HG02973 (cell line): ENCODE measurements around the gene LILRA2.
A peak's percentile ranks its signal among the peaks of the same experiment; 100 is the strongest.
"Not testable (repeated sequence)": the region's sequence is repeated elsewhere in the genome, so short reads cannot be mapped to it uniquely, and the experiment has no call there.

Experiments
- ATAC-seq: cut with Tn5 transposase; IDR thresholded peaks from one replicate; pipeline ENCODE4 v1.9.1; 2021; ENCODE audit warnings: moderate library complexity; ENCODE audit not compliant: unreplicated experiment

Gene LILRA2

DNA sequence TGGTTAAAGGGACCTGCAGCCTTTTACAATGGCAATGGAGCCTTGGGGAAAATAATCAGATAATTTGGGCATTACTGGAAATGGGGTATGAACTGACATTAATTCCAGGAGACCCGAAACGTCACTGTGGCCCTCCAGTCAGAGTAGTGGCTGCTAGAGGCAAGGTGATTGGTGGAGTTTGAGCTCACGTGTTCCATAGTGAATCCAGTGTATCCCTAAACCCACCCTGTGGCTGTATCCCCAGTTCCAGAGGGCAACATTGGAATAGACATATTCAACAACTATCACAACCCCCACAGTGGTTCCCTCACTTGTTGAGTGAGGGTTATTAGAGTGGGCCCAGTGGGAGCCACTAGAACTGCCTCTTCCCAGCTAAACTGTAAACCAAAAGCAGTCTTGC, 3.3 kb upstream of the LILRA2 start:
- ATAC-seq, result no peak

DNA sequence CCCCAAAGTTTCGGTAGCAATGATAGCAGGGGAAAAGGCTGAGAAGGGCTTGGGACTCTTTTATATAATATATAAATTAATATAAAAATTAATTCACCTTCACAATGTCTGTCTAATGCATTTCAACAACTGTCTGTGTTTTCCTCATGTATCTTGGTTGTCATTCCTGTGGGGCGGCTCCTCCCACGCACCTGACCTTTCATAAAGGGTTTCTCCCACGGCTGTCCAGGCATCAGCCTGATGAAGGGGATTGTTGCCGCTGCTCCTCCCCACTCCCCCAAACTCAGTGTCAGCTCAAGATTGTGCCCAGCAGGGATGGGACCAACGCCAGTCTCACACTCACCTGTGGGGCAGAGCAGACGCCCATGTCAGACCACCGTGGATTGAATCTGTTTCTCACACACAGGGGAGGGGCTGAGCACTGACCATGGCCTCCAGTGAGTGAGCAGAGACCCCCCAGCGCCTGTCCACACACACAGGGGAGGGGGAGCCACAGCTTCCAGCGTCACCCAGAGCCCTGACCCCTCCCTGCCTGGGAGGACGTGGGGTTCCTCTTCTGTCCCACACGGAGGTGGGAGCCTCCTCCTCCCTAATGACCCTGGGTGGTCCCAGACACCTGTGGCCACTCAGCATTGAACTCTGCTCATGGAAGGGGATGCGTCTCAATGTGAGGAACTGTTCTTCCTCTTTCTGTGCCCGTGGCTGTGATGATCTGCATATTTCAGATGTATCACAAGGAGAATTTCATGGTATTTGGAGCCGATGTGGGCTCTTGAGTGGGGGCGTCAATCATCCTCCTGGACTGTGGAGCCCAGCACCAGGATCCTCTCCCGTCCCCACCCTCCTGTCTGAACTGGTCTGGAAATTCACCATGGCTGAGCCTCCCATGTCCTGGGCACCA, 1.6 kb upstream of the LILRA2 start:
- not testable (repeated sequence) for ATAC-seq

GRCh38 chr19:54572696-54573311, 786 bp upstream of the LILRA2 start:
- no peak for ATAC-seq

DNA sequence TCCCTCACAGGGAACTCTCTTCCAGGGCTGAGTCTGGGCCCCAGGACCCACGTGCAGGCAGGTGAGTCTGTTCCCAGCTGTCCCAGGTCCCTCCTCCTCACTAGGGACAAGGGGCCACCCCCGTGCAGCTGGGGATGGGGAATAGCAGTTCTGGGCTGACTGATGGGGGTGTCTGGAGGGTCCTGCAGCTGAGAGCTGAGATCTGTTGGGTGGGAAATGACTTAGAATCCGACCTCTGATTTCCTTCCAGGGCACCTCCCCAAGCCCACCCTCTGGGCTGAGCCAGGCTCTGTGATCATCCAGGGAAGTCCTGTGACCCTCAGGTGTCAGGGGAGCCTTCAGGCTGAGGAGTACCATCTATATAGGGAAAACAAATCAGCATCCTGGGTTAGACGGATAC, 461 bp downstream of the LILRA2 start:
- ATAC-seq, result no peak

DNA sequence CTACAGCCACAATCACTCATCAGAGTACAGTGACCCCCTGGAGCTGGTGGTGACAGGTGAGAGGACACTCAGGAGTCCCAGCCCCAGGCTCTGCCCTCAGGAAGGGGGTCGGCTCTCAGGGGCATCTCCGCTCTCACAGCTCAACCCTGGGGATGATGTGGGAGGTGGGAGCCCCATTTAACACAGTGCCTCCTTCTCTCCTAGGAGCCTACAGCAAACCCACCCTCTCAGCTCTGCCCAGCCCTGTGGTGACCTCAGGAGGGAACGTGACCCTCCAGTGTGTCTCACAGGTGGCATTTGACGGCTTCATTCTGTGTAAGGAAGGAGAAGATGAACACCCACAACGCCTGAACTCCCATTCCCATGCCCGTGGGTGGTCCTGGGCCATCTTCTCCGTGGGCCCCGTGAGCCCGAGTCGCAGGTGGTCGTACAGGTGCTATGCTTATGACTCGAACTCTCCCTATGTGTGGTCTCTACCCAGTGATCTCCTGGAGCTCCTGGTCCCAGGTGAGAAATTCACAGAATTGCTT, 1.0 kb downstream of the LILRA2 start:
- no peak for ATAC-seq

DNA sequence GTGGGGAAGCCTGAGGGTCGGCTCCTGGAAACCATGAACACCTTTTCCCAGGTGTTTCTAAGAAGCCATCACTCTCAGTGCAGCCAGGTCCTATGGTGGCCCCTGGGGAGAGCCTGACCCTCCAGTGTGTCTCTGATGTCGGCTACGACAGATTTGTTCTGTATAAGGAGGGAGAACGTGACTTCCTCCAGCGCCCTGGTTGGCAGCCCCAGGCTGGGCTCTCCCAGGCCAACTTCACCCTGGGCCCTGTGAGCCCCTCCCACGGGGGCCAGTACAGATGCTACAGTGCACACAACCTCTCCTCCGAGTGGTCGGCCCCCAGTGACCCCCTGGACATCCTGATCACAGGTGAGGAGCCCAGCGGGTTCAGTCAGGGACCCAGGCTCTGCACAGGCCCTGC, 1.6 kb downstream of the LILRA2 start:
- not testable (repeated sequence) for ATAC-seq

DNA sequence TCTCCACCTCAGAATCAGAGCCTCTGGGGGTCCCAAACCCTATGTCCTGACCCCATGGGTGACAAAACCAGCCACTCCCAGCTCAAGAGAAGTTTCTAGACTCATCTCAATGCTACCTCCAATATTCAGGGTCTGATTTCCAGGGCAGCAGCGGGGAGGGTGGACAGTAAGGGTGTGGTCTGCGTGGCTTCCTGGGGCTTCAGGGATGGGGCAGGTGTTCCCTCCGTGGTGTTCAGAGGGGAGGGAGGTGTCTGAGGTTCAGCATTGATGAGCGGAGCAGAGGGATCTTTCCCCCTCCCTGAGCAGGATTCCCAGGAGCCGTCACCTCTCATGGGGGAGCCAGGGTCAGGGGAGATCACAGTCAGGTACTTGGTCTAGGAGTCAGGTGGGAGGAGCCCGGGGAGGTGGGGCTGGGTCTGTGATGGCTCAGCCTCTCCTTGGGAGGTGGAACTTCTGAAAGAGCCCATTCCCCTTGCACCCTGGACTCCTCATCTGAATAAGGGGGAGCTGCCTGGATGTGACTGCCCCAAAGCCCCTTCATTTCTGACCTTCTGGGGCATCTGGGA, 2.9 kb downstream of the LILRA2 start:
- no peak for ATAC-seq

DNA sequence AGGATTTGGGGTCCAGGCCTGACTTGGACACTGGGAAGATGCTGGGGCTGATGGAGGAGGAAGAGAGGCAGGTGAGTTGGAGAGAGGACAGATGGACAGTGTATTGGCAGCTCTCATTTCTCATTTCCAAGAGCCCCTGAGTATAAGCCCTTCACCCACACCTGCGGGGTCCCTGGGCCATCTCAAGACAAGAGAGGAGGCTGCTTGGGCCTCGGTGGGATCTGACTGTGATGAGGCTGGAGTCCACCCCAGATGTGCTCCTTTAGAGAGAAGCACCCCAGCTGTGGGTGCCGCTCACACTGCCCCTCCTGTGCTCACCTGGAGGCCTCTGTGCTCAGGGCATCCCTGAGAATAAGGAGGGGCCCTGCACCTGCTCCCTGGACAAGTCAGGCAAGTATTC, 3.7 kb downstream of the LILRA2 start:
- ATAC-seq, result no peak

DNA sequence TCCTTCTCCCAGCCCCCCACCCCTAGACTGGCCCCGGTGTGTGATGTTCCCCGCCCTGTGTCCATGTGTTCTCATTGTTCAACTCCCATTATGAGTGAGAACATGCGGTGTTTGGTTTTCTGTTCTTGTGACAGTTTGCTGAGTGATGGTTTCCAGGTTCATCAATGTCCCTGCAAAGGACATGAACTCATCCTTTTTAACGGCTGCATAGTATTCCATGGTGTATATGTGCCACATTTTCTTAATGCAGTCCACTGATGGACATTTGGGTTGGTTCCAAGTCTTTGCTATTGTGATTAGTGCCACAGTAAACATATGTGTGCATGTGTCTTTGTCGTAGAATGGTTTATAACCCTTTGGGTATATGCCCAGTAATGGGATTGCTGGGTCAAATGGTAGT, 4.7 kb downstream of the LILRA2 start:
- ATAC-seq, result not testable (repeated sequence)

DNA sequence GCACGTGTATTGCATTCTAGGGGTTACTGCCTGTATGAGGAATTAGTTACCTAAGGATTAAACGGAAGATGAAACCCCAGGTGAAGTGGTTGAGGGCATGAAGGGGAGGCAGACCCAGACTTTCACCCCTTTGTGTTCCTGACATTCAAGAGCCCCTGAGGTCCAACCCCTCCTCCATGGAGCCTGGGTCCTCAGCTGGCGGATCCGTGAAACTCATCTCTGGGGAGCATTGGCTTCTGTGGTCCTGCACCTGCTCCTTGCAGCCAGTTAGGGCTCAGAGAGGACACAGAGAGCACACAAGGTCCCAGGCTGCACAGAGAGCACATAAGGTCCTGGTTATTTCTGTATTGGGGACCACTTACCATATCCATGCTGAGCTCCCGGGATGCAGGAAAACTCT, 12.8 kb downstream of the LILRA2 start:
- ATAC-seq, result no peak

- no peak for ATAC-seq
Observed at GRCh38 chr19:54587026-54587425, 13.4 kb downstream of the LILRA2 start.

DNA sequence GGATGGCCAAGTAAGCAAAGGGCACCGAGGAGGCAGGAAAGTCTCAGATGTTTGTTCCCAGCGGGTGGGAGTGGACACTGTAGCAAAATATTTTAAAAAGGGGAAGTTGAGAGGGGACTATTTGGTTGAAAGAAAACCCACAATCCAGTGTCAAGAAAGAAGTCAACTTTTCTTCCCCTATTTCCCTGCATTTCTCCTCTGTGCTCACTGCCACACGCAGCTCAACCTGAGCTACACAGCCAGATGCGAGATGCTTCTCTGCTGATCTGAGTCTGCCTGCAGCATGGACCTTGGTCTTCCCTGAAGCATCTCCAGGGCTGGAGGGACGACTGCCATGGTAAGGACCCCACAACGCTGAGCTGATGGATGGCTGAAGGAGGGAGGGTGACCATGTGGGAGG, 19.9 kb downstream of the LILRA2 start, which contains the start of gene LILRA1:
TSS of gene LILRA1 (plus strand) at position 188 of the 400 bp plus-strand sequence. CDS start 613 bp downstream, outside the sequence.
- not testable (repeated sequence) for ATAC-seq

- ATAC-seq, result not testable (repeated sequence)
Observed at GRCh38 chr19:54593931-54594626, 20.5 kb downstream of the LILRA2 start.

DNA sequence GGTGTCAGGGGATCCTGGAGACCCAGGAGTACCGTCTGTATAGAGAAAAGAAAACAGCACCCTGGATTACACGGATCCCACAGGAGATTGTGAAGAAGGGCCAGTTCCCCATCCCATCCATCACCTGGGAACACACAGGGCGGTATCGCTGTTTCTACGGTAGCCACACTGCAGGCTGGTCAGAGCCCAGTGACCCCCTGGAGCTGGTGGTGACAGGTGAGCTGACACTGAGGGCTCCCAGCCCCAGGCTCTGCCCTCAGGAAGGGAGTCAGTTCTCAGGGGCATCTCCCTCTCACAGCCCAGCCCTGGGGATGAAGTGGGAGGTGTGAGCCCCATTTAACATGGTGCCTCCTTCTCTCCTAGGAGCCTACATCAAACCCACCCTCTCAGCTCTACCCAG, 21.1 kb downstream of the LILRA2 start:
- ATAC-seq, result no peak

DNA sequence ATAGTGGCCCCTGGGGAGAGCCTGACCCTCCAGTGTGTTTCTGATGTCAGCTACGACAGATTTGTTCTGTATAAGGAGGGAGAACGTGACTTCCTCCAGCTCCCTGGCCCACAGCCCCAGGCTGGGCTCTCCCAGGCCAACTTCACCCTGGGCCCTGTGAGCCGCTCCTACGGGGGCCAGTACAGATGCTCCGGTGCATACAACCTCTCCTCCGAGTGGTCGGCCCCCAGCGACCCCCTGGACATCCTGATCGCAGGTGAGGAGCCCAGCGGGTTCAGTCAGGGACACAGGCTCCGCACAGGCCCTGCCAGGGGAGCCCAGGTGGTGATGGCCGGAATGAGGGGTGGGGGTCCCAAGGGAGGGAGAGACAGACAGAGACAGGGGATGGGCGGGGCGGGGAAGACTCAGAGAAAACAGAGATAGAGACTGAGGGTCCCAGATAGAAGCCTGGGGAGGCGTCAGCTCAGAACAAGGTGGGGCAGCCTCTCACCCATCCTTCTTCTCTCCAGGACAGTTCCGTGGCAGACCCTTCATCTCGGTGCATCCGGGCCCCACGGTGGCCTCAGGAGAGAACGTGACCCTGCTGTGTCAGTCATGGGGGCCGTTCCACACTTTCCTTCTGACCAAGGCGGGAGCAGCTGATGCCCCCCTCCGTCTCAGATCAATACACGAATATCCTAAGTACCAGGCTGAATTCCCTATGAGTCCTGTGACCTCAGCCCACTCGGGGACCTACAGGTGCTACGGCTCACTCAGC, 22.3 kb downstream of the LILRA2 start:
- ATAC-seq, result not testable (repeated sequence)

DNA sequence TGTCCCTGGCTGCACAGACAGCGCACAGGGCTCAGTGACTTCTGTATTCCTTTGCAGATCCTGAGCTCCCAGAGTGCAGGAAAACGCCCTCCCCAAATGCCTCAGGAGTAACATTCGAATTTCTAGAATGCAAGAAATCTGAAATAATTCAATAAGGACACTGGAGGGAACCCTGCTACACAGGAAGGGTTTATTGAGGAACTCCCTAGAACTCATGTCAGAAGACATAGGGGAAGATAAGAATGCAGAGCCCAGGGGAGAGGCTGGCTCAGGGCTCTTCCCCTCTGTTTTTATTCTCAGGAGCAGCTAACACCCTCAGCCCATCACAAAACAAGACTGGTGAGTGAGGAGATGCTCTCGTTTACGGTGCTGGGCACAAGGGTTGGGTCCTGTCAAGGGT, 26.6 kb downstream of the LILRA2 start:
- no peak for ATAC-seq

DNA sequence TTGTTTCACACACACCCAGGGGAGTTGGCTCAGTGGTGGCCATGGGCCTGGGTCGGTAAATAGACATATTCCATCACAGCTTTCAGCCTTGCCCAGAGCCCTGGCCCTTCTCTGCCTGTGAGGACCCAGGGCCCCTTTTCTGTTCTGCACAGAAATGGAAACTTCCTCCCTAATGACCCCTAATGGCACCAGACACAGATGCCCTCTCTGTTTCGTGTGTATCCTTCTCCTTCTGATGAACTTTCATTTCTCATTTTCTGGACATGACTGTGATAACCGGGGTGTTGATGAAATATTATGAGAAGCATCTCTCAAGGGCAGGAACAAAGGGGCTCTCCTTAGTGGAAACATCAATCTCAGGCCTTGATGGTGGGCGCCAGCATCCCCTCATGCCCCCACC, 32.6 kb downstream of the LILRA2 start:
- ATAC-seq, result no peak

GRCh38 chr19:54606891-54607784, 33.5 kb downstream of the LILRA2 start:
- ATAC-seq, result peak; percentile 53

DNA sequence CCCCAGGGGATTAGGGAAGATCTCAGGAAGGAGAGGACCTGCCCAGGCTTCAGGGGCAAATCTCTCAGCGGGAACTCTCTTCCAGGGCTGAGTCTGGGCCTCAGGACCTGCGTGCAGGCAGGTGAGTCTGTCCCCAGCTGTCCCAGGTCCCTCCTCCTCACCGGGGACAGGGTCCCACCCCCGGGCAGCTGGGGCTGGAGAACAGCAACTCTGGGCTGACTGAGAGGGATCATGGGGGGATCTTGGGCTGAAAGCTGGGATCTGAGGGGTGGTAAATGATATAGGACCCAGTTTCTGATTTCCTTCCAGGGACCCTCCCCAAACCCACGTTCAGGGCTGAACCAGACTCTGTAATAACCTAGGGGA, 34.2 kb downstream of the LILRA2 start:
- no peak for ATAC-seq
